ENCODE results near the gene HDGFL2. TPM values are rescaled to one million over a fixed set of nuclear protein-coding genes. Genes with fewer than 3 reads are reported as not detected.

HDGFL2 gene
- total RNA-seq, 1 experiment from 2014 or later: 71.4 TPM

DNA sequence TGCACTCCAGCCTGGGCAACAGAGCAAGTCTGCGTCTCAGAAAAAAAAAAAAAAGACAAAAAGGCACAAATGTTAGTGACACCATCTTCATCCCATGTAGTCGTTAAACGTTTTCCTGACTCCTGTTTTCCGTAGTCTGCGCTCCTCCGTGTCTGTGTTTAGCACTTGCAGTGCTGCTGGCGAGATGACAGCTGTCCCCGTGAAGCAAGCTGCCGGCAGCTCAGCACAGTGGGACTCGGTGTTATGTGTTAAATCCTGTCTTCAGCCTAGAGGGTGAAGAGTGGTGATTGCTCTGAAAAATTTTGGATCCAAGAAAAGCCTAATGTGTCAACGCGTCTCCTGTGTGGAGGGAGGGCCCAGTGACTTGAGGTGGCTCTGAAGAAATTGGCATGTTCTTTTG is 32.9 kb upstream of the HDGFL2 start:
- Histone ChIP-seq H3K4me3 (no peak overlapping the region), H3K9me3 (replicated peaks) (no peaks in the 10 kb centered on the region), H3K27ac (no peak overlapping the region), H3K4me1 (replicated peaks) (no peaks in the 10 kb centered on the region), H3K36me3 (peaks cover 85% of the 10 kb centered on the region), H3K27me3 (replicated peaks) (no peaks in the 10 kb centered on the region)
- DNase-seq (ENCODE audit: low read depth in 1 of 2, low spot score in 2 of 2): no peak

- no peaks in the 10 kb centered on the region for H3K9me3 ChIP-seq (replicated peaks)
- H3K4me1 ChIP-seq (replicated peaks): no peaks in the 10 kb centered on the region
- H3K4me3 ChIP-seq: no peak overlapping the region
- peaks cover 90% of the 10 kb centered on the region for H3K36me3 ChIP-seq
- H3K27ac ChIP-seq: no peak overlapping the region
- H3K27me3 ChIP-seq (replicated peaks): no peaks in the 10 kb centered on the region
- DNase-seq (ENCODE audit: low read depth in 1 of 2, low spot score in 2 of 2): no peak
These were observed 29.9 kb upstream of the HDGFL2 start for GRCh38 chr19:4441994-4442818.

DNA sequence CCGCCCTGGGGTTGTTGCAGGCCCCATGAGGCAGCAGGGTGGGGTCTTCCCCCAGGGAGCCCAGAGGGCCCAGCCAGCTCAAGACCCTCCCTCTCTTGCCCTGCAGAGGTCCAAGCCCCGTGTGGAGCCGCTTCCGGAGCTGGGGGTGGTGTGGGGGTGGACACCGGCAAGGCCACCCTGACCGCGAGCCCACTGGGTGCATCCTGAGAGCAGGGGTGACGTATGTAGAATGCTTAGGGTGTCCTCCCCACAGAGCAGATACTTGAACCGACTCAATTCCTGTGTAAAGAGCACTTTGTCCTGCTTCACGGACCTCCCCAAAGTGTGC is 29.3 kb upstream of the HDGFL2 start:
- Histone ChIP-seq H3K27me3 (replicated peaks) (no peaks in the 10 kb centered on the region), H3K4me3 (no peak overlapping the region)

DNA sequence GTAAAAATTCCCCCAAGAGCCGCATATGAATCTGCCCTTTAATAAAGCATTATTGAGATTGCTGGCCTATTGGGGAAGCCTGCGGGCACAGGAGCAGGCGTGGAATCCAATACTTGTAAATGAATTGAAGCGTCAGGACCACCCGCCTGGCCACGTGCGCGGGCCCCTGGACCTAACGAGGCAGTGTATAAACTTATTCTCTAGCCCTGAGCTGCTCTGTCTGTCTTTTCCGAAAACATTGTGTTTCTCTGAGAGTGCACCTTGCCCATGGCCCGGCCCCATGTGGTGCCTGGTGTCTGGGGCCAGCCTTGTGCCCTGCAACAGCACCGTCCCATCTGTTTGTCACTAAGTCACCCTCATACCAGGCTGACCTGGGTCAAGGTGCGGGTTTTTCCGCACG is 28.9 kb upstream of the HDGFL2 start:
- DNase-seq (ENCODE audit: low read depth in 1 of 2, low spot score in 2 of 2): no peak
- Histone ChIP-seq H3K4me1 (replicated peaks) (no peaks in the 10 kb centered on the region), H3K27ac (no peak overlapping the region), H3K4me3 (no peak overlapping the region), H3K36me3 (peaks cover 92% of the 10 kb centered on the region), H3K27me3 (replicated peaks) (no peaks in the 10 kb centered on the region), H3K9me3 (replicated peaks) (no peaks in the 10 kb centered on the region)

More for the DNA sequence above, 29.3 kb upstream of the HDGFL2 start:
- H3K9me3 ChIP-seq (replicated peaks): no peaks in the 10 kb centered on the region
- no peaks in the 10 kb centered on the region for H3K4me1 ChIP-seq (replicated peaks)
- no peak overlapping the region for H3K27ac ChIP-seq
- no peak for DNase-seq (ENCODE audit: low read depth in 1 of 2, low spot score in 2 of 2)
- H3K36me3 ChIP-seq: peaks cover 92% of the 10 kb centered on the region

DNA sequence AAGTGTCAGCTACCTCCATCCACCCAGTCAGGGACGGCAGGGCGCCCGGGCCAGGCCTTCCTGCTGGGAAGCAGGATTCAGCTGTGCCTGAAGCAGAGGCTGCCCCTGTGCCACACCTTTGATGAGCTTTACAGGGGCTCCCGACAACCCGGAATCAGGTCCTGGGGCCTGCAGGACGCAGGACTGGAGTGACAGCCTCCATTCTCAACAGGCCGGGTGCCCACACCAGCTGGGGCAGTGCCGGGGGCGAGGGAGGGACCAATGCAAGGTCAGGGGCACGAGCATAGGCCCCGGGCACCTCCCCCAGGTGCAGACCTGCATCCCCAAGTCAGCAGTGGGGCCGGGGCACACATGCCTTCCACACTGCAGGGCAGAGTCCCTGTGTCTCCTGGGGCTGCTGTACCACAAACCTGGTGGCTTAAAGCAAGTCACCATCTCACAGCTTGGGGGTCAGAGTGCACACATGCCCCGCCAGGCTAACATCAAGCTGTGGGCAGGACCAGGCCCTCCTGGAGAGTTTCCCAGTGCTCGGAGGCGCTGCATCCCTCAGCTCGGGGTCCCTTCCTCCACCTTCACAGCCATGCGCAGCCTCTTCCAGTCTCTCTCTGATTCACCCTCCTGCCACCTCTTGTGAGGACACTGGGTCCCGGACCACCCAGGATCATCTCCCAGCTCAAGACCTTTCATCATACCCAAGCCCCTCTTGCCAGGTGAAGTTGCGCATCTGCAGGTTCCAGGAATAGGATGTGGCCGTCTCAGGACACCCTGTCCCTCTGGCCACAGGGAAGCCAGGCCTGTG is 27.9 kb upstream of the HDGFL2 start:
- Histone ChIP-seq H3K9me3 (replicated peaks) (no peaks in the 10 kb centered on the region), H3K36me3 (peaks cover 95% of the 10 kb centered on the region), H3K4me1 (replicated peaks) (no peaks in the 10 kb centered on the region), H3K27me3 (replicated peaks) (no peaks in the 10 kb centered on the region), H3K4me3 (no peak overlapping the region), H3K27ac (no peak overlapping the region)
- peak in 1 of 2 experiments; percentile 43 for DNase-seq (ENCODE audit: low read depth in 1 of 2, low spot score in 2 of 2)

- no peaks in the 10 kb centered on the region for H3K27me3 ChIP-seq (replicated peaks)
- no peaks in the 10 kb centered on the region for H3K9me3 ChIP-seq (replicated peaks)
- H3K36me3 ChIP-seq: peaks cover 94% of the 10 kb centered on the region
- DNase-seq (ENCODE audit: low read depth in 1 of 2, low spot score in 2 of 2): peak in 1 of 2 experiments; percentile 48
- no peaks in the 10 kb centered on the region for H3K4me1 ChIP-seq (replicated peaks)
- H3K27ac ChIP-seq: no peak overlapping the region
- no peak overlapping the region for H3K4me3 ChIP-seq
These were observed 27.0 kb upstream of the HDGFL2 start for GRCh38 chr19:4444765-4445741.

GRCh38 chr19:4445963-4446703 is 26.0 kb upstream of the HDGFL2 start:
- Histone ChIP-seq H3K4me1 (replicated peaks) (no peaks in the 10 kb centered on the region), H3K36me3 (peaks cover 88% of the 10 kb centered on the region), H3K27ac (no peak overlapping the region), H3K9me3 (replicated peaks) (no peaks in the 10 kb centered on the region), H3K27me3 (replicated peaks) (no peaks in the 10 kb centered on the region), H3K4me3 (no peak overlapping the region)
- no peak for DNase-seq (ENCODE audit: low read depth in 1 of 2, low spot score in 2 of 2)

- H3K36me3 ChIP-seq: peaks cover 90% of the 10 kb centered on the region
- no peak for DNase-seq (ENCODE audit: low read depth in 1 of 2, low spot score in 2 of 2)
These were observed 25.3 kb upstream of the HDGFL2 start for GRCh38 chr19:4446704-4447200.

DNA sequence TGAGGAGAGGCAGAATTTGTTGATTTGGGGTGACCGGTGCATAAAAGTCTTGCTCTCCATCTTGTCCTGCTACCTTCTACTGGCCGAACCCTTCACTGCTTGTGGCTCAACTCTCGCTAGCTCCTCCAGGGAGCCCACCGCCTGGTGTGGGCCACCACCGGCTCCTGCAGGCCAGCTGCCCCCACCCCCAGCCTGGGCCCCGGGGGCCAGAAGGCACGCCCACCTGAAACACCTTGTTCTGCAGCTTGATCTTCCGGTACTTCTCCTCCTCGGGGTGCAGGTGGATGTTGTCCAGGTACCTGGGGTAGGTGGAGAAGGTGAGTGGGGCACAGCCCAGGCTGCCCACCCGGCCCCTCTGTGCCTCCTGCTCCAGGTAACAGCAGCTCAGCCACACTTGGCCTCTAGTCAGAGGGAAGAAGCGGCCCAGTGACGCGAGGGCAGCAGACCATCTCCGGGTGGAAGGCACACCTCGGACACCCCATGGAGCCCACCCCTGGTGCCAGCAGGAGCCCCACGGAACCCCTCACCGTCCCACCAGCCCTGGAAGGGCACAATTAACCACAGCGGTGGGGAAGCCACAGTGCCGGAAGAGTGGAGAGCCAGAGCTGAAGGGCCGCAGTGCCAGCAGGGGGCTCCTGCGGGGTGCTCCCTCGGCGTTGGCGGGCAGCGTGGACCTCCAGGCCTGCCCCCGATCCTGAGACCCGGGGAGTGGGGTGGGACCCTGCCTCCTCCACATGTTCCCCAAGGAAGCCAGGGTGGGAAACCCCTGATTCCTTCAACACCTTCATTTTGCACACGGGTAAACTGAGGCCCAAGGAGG is 24.6 kb upstream of the HDGFL2 start:
- H3K4me1 ChIP-seq (replicated peaks): no peaks in the 10 kb centered on the region
- no peak for DNase-seq (ENCODE audit: low read depth in 1 of 2, low spot score in 2 of 2)
- no peaks in the 10 kb centered on the region for H3K9me3 ChIP-seq (replicated peaks)
- no peaks in the 10 kb centered on the region for H3K27me3 ChIP-seq (replicated peaks)
- no peak overlapping the region for H3K4me3 ChIP-seq
- H3K27ac ChIP-seq: no peak overlapping the region
- H3K36me3 ChIP-seq: peaks cover 90% of the 10 kb centered on the region

More at GRCh38 chr19:4446704-4447200, 25.3 kb upstream of the HDGFL2 start:
- H3K9me3 ChIP-seq (replicated peaks): no peaks in the 10 kb centered on the region
- H3K27ac ChIP-seq: no peak overlapping the region
- H3K4me1 ChIP-seq (replicated peaks): no peaks in the 10 kb centered on the region
- no peaks in the 10 kb centered on the region for H3K27me3 ChIP-seq (replicated peaks)
- no peak overlapping the region for H3K4me3 ChIP-seq

DNA sequence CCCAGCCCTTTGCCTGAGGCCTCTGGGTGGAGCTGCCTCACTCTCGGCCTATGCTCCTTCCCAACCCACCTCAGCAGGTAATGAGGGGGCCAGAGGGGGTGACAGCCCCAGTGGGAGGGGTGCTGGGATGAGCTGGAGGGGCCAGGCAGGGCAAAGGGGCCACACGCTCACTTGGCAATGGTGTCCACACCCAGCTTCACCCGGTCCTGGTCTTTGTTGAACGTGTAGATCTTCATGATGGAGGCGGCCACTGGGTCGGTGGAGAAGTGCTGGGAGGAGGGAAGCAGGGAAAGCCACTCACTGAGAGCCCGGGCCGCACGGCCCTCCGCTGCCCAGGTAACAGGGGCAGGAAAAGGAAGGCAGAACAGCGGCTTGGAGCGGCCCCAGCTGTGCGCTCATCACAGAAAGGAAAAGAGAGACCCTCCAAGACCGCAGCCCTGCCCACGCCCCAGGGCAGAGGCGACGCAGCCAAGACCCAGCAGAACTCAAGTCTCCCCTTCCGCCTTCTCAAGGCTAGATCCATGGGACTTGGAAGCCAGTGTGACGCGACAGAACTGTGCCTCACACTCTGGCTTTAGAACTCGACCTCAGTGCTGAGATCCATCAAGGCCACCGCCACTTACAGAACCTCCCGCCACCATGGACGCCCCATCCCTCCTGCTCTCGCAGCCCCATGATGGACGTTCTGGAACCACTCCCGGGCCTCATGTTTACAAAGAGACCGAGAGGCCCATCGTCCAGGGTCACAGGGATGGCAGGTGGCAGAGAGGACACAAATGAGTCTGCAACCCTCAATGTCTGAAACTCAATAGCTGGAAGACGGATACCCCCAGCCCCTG is 23.7 kb upstream of the HDGFL2 start:
- DNase-seq (ENCODE audit: low read depth in 1 of 2, low spot score in 2 of 2): no peak
- Histone ChIP-seq H3K27ac (no peak overlapping the region), H3K36me3 (peaks cover 92% of the 10 kb centered on the region), H3K27me3 (replicated peaks) (no peaks in the 10 kb centered on the region), H3K4me3 (no peak overlapping the region), H3K9me3 (replicated peaks) (no peaks in the 10 kb centered on the region), H3K4me1 (replicated peaks) (no peaks in the 10 kb centered on the region)

GRCh38 chr19:4449022-4449638 is 23.0 kb upstream of the HDGFL2 start:
- Histone ChIP-seq H3K27me3 (replicated peaks) (no peaks in the 10 kb centered on the region), H3K36me3 (peaks cover 90% of the 10 kb centered on the region), H3K4me3 (no peak overlapping the region), H3K9me3 (replicated peaks) (no peaks in the 10 kb centered on the region), H3K27ac (no peak overlapping the region), H3K4me1 (replicated peaks) (no peaks in the 10 kb centered on the region)
- DNase-seq (ENCODE audit: low read depth in 1 of 2, low spot score in 2 of 2): no peak
